ENCODE data around the gene COX19.

Gene COX19

GRCh38 chr7:958221-959200, 16.8 kb downstream of the COX19 start:
- Mint-ChIP-seq H3K4me3 (no peak overlapping the region), H3K36me3 (ENCODE audit: low read depth) (no peaks in the 10 kb centered on the region), H3K9me3 (no peaks in the 10 kb centered on the region), H3K27me3 (peaks cover 6% of the 10 kb centered on the region), H3K27ac (no peak overlapping the region), H3K4me1 (peaks cover 5% of the 10 kb centered on the region)
- ATAC-seq = no peak
- no peak for DNase-seq

- Mint-ChIP-seq H3K36me3 (ENCODE audit: low read depth) (no peaks in the 10 kb centered on the region), H3K27ac (no peak overlapping the region), H3K4me1 (peaks cover 4% of the 10 kb centered on the region), H3K4me3 (no peak overlapping the region), H3K27me3 (peaks cover 6% of the 10 kb centered on the region), H3K9me3 (no peaks in the 10 kb centered on the region)
- ATAC-seq (no peak), DNase-seq (no peak)
These were observed 17.7 kb downstream of the COX19 start for GRCh38 chr7:957418-958220.

GRCh38 chr7:956031-956430, 19.3 kb downstream of the COX19 start:
- Mint-ChIP-seq H3K4me1 (peaks cover 7% of the 10 kb centered on the region), H3K27me3 (peaks cover 6% of the 10 kb centered on the region), H3K27ac (no peak overlapping the region), H3K4me3 (peak overlapping the region; percentile 32), H3K9me3 (no peaks in the 10 kb centered on the region), H3K36me3 (ENCODE audit: low read depth) (no peaks in the 10 kb centered on the region)
- no peak for ATAC-seq
- no peak for DNase-seq

GRCh38 chr7:954330-955238, 20.8 kb downstream of the COX19 start, which contains the start of gene ADAP1:
TSS of gene ADAP1 (minus strand) at chr7:954680. CDS start at chr7:954477, 203 bp downstream.
- ATAC-seq (peak; percentile 79), DNase-seq (peak; percentile 73)
- peak within 1 kb of the TSS; percentile 75 for H3K4me3 Mint-ChIP-seq
- peaks cover 6% of the 10 kb centered on the region for H3K27me3 Mint-ChIP-seq
- peaks cover 19% of the 10 kb centered on the region for H3K4me1 Mint-ChIP-seq
- peaks cover 8% of the 10 kb centered on the region for H3K36me3 Mint-ChIP-seq (ENCODE audit: low read depth)
- H3K27ac Mint-ChIP-seq = peak within 1 kb of the TSS; percentile 31
- no peaks in the 10 kb centered on the region for H3K9me3 Mint-ChIP-seq

- Mint-ChIP-seq H3K4me1 (peaks cover 19% of the 10 kb centered on the region), H3K27me3 (peaks cover 6% of the 10 kb centered on the region), H3K4me3 (peak overlapping the region; percentile 55), H3K9me3 (no peaks in the 10 kb centered on the region), H3K27ac (no peak overlapping the region), H3K36me3 (ENCODE audit: low read depth) (peaks cover 13% of the 10 kb centered on the region)
- DNase-seq (peak; percentile 28), ATAC-seq (peak; percentile 9)
These were observed 21.6 kb downstream of the COX19 start for GRCh38 chr7:953547-954327.

GRCh38 chr7:952548-953441, 22.6 kb downstream of the COX19 start:
- Mint-ChIP-seq H3K4me1 (peaks cover 21% of the 10 kb centered on the region), H3K27ac (no peak overlapping the region)
- no peak for ATAC-seq

GRCh38 chr7:951881-952547, 23.3 kb downstream of the COX19 start:
- Mint-ChIP-seq H3K4me1 (peaks cover 21% of the 10 kb centered on the region), H3K9me3 (no peaks in the 10 kb centered on the region), H3K36me3 (ENCODE audit: low read depth) (peaks cover 13% of the 10 kb centered on the region), H3K27me3 (peaks cover 6% of the 10 kb centered on the region), H3K27ac (no peak overlapping the region), H3K4me3 (peak overlapping the region; percentile 55)
- ATAC-seq = no peak
- no peak for DNase-seq

More at GRCh38 chr7:952548-953441, 22.6 kb downstream of the COX19 start:
- no peaks in the 10 kb centered on the region for H3K9me3 Mint-ChIP-seq
- H3K36me3 Mint-ChIP-seq (ENCODE audit: low read depth) = peaks cover 13% of the 10 kb centered on the region
- H3K27me3 Mint-ChIP-seq = peaks cover 6% of the 10 kb centered on the region
- H3K4me3 Mint-ChIP-seq = peak overlapping the region; percentile 55
- no peak for DNase-seq

- Mint-ChIP-seq H3K27ac (peak overlapping the region; percentile 39), H3K9me3 (no peaks in the 10 kb centered on the region)
These were observed 26.1 kb downstream of the COX19 start for GRCh38 chr7:949021-949934.

GRCh38 chr7:947391-948210, 27.7 kb downstream of the COX19 start:
- DNase-seq (no peak), ATAC-seq (no peak)
- no peaks in the 10 kb centered on the region for H3K27me3 Mint-ChIP-seq
- H3K9me3 Mint-ChIP-seq = no peaks in the 10 kb centered on the region
- peaks cover 17% of the 10 kb centered on the region for H3K4me1 Mint-ChIP-seq
- H3K36me3 Mint-ChIP-seq (ENCODE audit: low read depth) = peaks cover 13% of the 10 kb centered on the region
- no peak overlapping the region for H3K4me3 Mint-ChIP-seq
- H3K27ac Mint-ChIP-seq = no peak overlapping the region

More at GRCh38 chr7:949021-949934, 26.1 kb downstream of the COX19 start:
- peaks cover 17% of the 10 kb centered on the region for H3K4me1 Mint-ChIP-seq
- peaks cover 13% of the 10 kb centered on the region for H3K36me3 Mint-ChIP-seq (ENCODE audit: low read depth)
- ATAC-seq (no peak), DNase-seq (no peak)
- H3K27me3 Mint-ChIP-seq = no peaks in the 10 kb centered on the region
- no peak overlapping the region for H3K4me3 Mint-ChIP-seq

- no peak overlapping the region for H3K4me3 Mint-ChIP-seq
- no peak for ATAC-seq
- H3K9me3 Mint-ChIP-seq = peaks cover 5% of the 10 kb centered on the region
- no peaks in the 10 kb centered on the region for H3K27me3 Mint-ChIP-seq
- H3K27ac Mint-ChIP-seq = no peak overlapping the region
- H3K36me3 Mint-ChIP-seq (ENCODE audit: low read depth) = peaks cover 18% of the 10 kb centered on the region
- DNase-seq = no peak
- peaks cover 22% of the 10 kb centered on the region for H3K4me1 Mint-ChIP-seq
These were observed 28.9 kb downstream of the COX19 start for GRCh38 chr7:946256-946996.
